ENCODE data around the gene LRRC18. TPM values are rescaled to one million over a fixed set of nuclear protein-coding genes. Genes with fewer than 3 reads are reported as not detected.

The LRRC18 gene
- total RNA-seq, 1 experiment from 2014 or later: not detected

GRCh38 chr10:48900371-48900801 is 39.3 kb downstream of the LRRC18 start:
- CTCF ChIA-PET: no interaction called here
- no peak overlapping the region for H3K4me3 Mint-ChIP-seq (ENCODE audit: unreplicated experiment)
- no peak for DNase-seq (ENCODE audit: unreplicated experiment)
- no peaks in the 10 kb centered on the region for H3K36me3 Mint-ChIP-seq (ENCODE audit: insufficient read depth, unreplicated experiment)
- H3K27me3 Mint-ChIP-seq (ENCODE audit: insufficient read depth, unreplicated experiment): peaks cover 28% of the 10 kb centered on the region
- H3K9me3 Mint-ChIP-seq (ENCODE audit: unreplicated experiment): no peaks in the 10 kb centered on the region
- no peak for TF ChIP-seq CTCF (IDR thresholded peaks at IDR 0.05; ENCODE audit: unreplicated experiment)
- intact Hi-C loops (cut with micrococcal nuclease): no loop called here
- no peaks in the 10 kb centered on the region for H3K4me1 Mint-ChIP-seq (ENCODE audit: insufficient read depth, unreplicated experiment)
- no TSS peak for BruUV-seq (replicated peaks)
- H3K27ac Mint-ChIP-seq (ENCODE audit: low read depth, unreplicated experiment): no peak overlapping the region
- POLR2A ChIA-PET: no interaction called here

- intact Hi-C loops (cut with micrococcal nuclease): no loop called here
- peaks cover 30% of the 10 kb centered on the region for H3K27me3 Mint-ChIP-seq (ENCODE audit: insufficient read depth, unreplicated experiment)
These were observed 39.9 kb downstream of the LRRC18 start for GRCh38 chr10:48899781-48900180.

GRCh38 chr10:48898426-48898825 is 41.2 kb downstream of the LRRC18 start:
- CTCF ChIA-PET: interaction anchor here (0.6 to 1.2 kb wide), 2 partner anchors 90 to 243 kb away, joined by 4 read pairs; no protein-coding TSS in a partner anchor
- no peaks in the 10 kb centered on the region for H3K36me3 Mint-ChIP-seq (ENCODE audit: insufficient read depth, unreplicated experiment)
- no peak overlapping the region for H3K27ac Mint-ChIP-seq (ENCODE audit: low read depth, unreplicated experiment)
- peaks cover 35% of the 10 kb centered on the region for H3K27me3 Mint-ChIP-seq (ENCODE audit: insufficient read depth, unreplicated experiment)
- intact Hi-C loops (cut with micrococcal nuclease): no loop called here
- no peak for DNase-seq (ENCODE audit: unreplicated experiment)
- no peak for TF ChIP-seq CTCF (IDR thresholded peaks at IDR 0.05; ENCODE audit: unreplicated experiment)
- POLR2A ChIA-PET: interaction anchor here (0.7 kb wide), 1 partner anchor 183 kb away, joined by 4 read pairs; no protein-coding TSS in a partner anchor
- no TSS peak for BruUV-seq (replicated peaks)
- H3K9me3 Mint-ChIP-seq (ENCODE audit: unreplicated experiment): no peaks in the 10 kb centered on the region
- no peaks in the 10 kb centered on the region for H3K4me1 Mint-ChIP-seq (ENCODE audit: insufficient read depth, unreplicated experiment)
- H3K4me3 Mint-ChIP-seq (ENCODE audit: unreplicated experiment): no peak overlapping the region

More at GRCh38 chr10:48899781-48900180, 39.9 kb downstream of the LRRC18 start:
- H3K36me3 Mint-ChIP-seq (ENCODE audit: insufficient read depth, unreplicated experiment): no peaks in the 10 kb centered on the region
- no peaks in the 10 kb centered on the region for H3K4me1 Mint-ChIP-seq (ENCODE audit: insufficient read depth, unreplicated experiment)
- TF ChIP-seq CTCF (IDR thresholded peaks at IDR 0.05; ENCODE audit: unreplicated experiment): no peak
- POLR2A ChIA-PET: no interaction called here
- BruUV-seq (replicated peaks): no TSS peak
- no peaks in the 10 kb centered on the region for H3K9me3 Mint-ChIP-seq (ENCODE audit: unreplicated experiment)
- no peak for DNase-seq (ENCODE audit: unreplicated experiment)
- no peak overlapping the region for H3K4me3 Mint-ChIP-seq (ENCODE audit: unreplicated experiment)
- CTCF ChIA-PET: interaction anchor here (0.6 kb wide), 1 partner anchor 57 kb away, joined by 3 read pairs; no protein-coding TSS in a partner anchor
- no peak overlapping the region for H3K27ac Mint-ChIP-seq (ENCODE audit: low read depth, unreplicated experiment)

GRCh38 chr10:48897441-48897790 is 42.2 kb downstream of the LRRC18 start:
- ChIA-PET POLR2A (no interaction called here), CTCF (interaction anchor here (1.5 kb wide), 1 partner anchor 12 kb away, joined by 7 read pairs; no protein-coding TSS in a partner anchor)
- Mint-ChIP-seq H3K36me3 (ENCODE audit: insufficient read depth, unreplicated experiment) (no peaks in the 10 kb centered on the region), H3K9me3 (ENCODE audit: unreplicated experiment) (no peaks in the 10 kb centered on the region), H3K4me3 (ENCODE audit: unreplicated experiment) (no peak overlapping the region), H3K27ac (ENCODE audit: low read depth, unreplicated experiment) (no peak overlapping the region), H3K4me1 (ENCODE audit: insufficient read depth, unreplicated experiment) (no peaks in the 10 kb centered on the region), H3K27me3 (ENCODE audit: insufficient read depth, unreplicated experiment) (peaks cover 27% of the 10 kb centered on the region)
- intact Hi-C loops (cut with micrococcal nuclease): no loop called here
- no peak for TF ChIP-seq CTCF (IDR thresholded peaks at IDR 0.05; ENCODE audit: unreplicated experiment)
- BruUV-seq (replicated peaks): no TSS peak
- no peak for DNase-seq (ENCODE audit: unreplicated experiment)

Data from MCF 10A (cell line).